HG03135 (cell line): Measurements from ENCODE around the gene SLC22A9.

Source experiments
- ATAC-seq: cut with Tn5 transposase; IDR thresholded peaks from one replicate; pipeline ENCODE4 v1.9.1; 2021; ENCODE audit warnings: mild to moderate bottlenecking, moderate library complexity; ENCODE audit not compliant: unreplicated experiment

SLC22A9 gene

GRCh38 chr11:63443714-63444113, 74.1 kb downstream of the SLC22A9 start:
- ATAC-seq: no peak

DNA sequence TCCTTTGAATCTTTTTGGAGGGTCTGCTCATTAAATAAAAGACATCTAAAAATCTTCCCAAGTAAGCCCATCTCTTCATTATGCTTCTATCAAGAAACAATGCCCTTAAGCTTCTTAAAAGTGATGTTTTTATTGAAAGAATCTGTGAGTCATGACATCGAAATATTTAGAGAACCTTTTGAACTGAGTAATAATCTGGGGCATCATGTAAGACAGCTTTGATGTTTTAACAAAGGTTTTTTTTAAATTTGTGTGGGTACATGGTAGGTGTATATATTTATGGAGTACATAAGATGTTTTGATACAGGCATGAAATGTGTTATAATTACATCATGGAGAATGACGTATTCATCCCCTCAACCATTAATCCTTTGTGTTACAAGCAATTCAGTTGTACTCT, 74.6 kb downstream of the SLC22A9 start:
- ATAC-seq: no peak

DNA sequence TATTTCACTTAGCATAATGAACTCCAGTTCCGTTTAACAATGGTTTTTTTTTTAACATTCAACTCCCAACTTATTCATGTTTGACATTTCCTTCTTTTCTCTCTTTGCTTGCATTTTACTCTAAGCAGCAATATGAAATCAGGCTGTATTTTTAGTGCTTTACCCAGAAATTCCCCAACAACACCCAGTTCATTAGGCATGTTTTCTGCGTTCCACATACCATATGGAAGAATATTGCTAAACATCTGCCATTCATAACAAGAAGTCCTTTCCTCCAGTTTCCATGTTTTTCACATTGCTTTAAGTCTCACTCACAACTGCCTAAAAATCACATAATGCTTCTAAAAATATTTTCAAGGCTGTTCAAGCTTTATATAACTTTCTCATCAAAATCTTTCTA, 75.5 kb downstream of the SLC22A9 start:
- ATAC-seq: no peak

- no peak for ATAC-seq
These were observed 76.1 kb downstream of the SLC22A9 start for GRCh38 chr11:63445720-63446119.

DNA sequence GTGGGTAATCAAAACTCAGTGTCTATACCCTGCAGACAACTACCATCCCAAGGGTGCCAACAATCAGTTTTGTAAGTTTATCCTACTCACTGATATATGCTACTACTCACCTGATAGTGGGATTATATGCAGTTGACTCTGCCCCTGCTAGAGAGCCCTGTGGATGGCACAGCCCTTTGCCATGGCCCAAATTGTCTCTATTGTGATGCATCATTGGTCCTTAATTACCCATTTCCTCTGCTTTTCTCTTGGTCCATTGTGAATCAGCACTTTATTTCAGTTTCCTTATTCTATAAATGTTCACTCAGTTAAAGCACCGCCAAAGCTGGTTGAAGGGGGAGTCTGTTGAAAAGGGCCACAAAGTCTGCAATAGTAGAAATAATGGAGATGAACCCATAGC, 79.1 kb downstream of the SLC22A9 start:
- ATAC-seq: no peak

GRCh38 chr11:63459586-63459985, 90.0 kb downstream of the SLC22A9 start:
- no peak for ATAC-seq
